Measurements from ENCODE around the gene CD200R1. TPM values are rescaled to one million over a fixed set of nuclear protein-coding genes. Genes with fewer than 3 reads are reported as not detected.

The CD200R1 gene, protein sequence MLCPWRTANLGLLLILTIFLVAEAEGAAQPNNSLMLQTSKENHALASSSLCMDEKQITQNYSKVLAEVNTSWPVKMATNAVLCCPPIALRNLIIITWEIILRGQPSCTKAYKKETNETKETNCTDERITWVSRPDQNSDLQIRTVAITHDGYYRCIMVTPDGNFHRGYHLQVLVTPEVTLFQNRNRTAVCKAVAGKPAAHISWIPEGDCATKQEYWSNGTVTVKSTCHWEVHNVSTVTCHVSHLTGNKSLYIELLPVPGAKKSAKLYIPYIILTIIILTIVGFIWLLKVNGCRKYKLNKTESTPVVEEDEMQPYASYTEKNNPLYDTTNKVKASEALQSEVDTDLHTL
- total RNA-seq (2022; extraction: Qiagen RNA extraction; ENCODE audit: low read depth) = 0.06 to 0.07 TPM in 2 of 5 replicates, not detected in the others

DNA sequence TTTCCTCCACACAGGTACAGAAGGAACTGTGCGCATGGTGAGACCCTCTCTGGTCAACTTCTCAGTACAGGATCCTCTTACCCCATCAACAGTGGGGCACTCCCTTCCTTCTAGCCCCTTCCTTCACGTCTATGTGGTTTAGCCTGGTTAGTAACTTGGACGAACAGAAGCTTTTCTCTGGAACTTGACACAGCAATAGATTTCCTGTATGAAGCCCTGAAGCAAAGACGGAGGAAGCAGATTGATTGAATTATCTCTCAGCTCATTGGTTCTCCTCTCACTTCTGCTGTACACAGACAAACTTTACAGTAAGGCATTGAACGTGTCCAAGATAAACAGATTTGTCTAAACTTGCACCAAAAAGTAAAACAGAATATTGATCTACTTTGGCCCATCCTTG is at the start of gene CD200R1:
CD200R1 (minus strand) TSS at position 210 of the 400 bp plus-strand sequence. CDS start 246 bp downstream, outside the sequence.

DNA sequence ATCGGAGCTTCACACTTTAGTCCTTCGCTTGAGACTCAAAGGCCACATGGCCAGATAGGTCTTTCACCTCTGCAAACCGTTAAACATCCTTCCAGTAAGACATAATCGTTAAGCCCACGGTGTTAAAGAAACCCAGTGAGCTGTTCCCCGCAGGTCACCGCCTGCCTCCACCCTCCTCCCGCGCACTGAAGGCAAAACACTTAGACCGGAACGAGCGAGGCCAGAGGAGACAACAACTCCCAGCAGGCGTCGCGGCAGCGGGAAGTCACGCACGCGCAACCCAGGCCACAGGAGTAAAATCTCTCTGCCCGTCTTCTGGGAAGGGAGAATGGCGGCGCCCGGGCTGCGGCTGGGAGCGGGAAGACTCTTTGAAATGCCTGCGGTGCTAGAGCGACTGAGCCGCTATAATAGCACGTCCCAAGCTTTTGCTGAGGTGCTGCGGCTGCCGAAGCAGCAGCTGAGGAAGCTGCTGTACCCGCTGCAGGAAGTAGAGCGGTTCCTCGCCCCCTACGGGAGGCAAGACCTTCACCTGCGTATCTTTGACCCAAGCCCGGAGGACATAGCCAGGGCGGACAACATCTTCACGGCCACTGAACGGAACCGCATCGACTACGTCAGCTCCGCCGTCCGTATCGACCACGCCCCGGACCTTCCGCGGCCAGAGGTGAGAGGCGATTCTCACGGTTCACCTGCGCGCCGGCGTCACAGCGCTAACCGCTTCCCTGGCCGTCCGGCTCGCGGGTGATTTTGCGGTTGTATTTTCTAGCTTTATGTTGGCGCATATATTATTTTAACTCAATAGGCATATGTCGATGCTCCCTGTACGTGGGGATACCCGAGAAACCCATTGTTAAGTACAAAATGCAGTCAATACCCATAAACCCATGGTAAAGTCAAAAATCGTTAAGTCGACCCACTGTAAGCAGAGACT is 16.0 kb upstream of the CD200R1 start, which contains the start of gene GTPBP8:
GTPBP8 (plus strand) TSS at position 313 of the 931 bp plus-strand sequence; CDS start at position 329, 16 bp downstream.

Other genes starting within 250 kb of the CD200R1 start
- not detected in 5 replicates for gene CD200R1L, start 128.2 kb downstream of the CD200R1 start, total RNA-seq (2022; extraction: Qiagen RNA extraction; ENCODE audit: low read depth)
- gene GTPBP8, start 15.9 kb upstream of the CD200R1 start, total RNA-seq (2022; extraction: Qiagen RNA extraction; ENCODE audit: low read depth) = 9.7 to 16.9 TPM (median 15.3 TPM) in 5 replicates
- gene BOC, start 236.5 kb upstream of the CD200R1 start, total RNA-seq (2022; extraction: Qiagen RNA extraction; ENCODE audit: low read depth) = 5.6 to 7.1 TPM (median 6.2 TPM) in 5 replicates

Measured in A549 treated with ZK216348 at 1 μM for 4 hours (cell line).